ENCODE measurements around the gene ZNF320.
A peak's percentile ranks its signal among the peaks of the same experiment; 100 is the strongest.
"Not testable (repeated sequence)": the region's sequence is repeated elsewhere in the genome, so short reads cannot be mapped to it uniquely, and the experiment has no call there.

ZNF320 gene

GRCh38 chr19:52938761-52939160 is 41.3 kb upstream of the ZNF320 start:
- peak overlapping the region; percentile 20 for H3K27ac Mint-ChIP-seq (ENCODE audit: low read depth)
- no peaks in the 10 kb centered on the region for H3K9me3 Mint-ChIP-seq
- no peaks in the 10 kb centered on the region for H3K27me3 Mint-ChIP-seq
- peaks cover 32% of the 10 kb centered on the region for H3K4me1 Mint-ChIP-seq
- no peak for DNase-seq (ENCODE audit: low spot score in 2 of 2)
- no peak for ATAC-seq (replicated peaks; ENCODE audit: extremely low read depth, poor library complexity, severe bottlenecking)
- peaks cover 6% of the 10 kb centered on the region for H3K36me3 Mint-ChIP-seq (ENCODE audit: insufficient read depth)
- peak overlapping the region; percentile 52 for H3K4me3 Mint-ChIP-seq

- ATAC-seq (replicated peaks; ENCODE audit: extremely low read depth, poor library complexity, severe bottlenecking) (no peak), DNase-seq (ENCODE audit: low spot score in 2 of 2) (no peak)
- Mint-ChIP-seq H3K4me3 (no peak overlapping the region), H3K27ac (ENCODE audit: low read depth) (peak overlapping the region; percentile 75), H3K27me3 (no peaks in the 10 kb centered on the region), H3K4me1 (peaks cover 33% of the 10 kb centered on the region), H3K9me3 (no peaks in the 10 kb centered on the region), H3K36me3 (ENCODE audit: insufficient read depth) (peaks cover 2% of the 10 kb centered on the region)
Measured at GRCh38 chr19:52936954-52937325, 39.5 kb upstream of the ZNF320 start.

GRCh38 chr19:52936151-52936953 is 38.9 kb upstream of the ZNF320 start:
- Mint-ChIP-seq H3K4me3 (no peak overlapping the region), H3K27ac (ENCODE audit: low read depth) (peak overlapping the region; percentile 75), H3K4me1 (peaks cover 28% of the 10 kb centered on the region), H3K36me3 (ENCODE audit: insufficient read depth) (no peaks in the 10 kb centered on the region), H3K27me3 (no peaks in the 10 kb centered on the region), H3K9me3 (no peaks in the 10 kb centered on the region)
- no peak for DNase-seq (ENCODE audit: low spot score in 2 of 2)
- no peak for ATAC-seq (replicated peaks; ENCODE audit: extremely low read depth, poor library complexity, severe bottlenecking)

- ATAC-seq (replicated peaks; ENCODE audit: extremely low read depth, poor library complexity, severe bottlenecking), result no peak
- Mint-ChIP-seq H3K27me3 (no peaks in the 10 kb centered on the region), H3K4me3 (no peak overlapping the region), H3K4me1 (peaks cover 24% of the 10 kb centered on the region), H3K9me3 (no peaks in the 10 kb centered on the region), H3K27ac (ENCODE audit: low read depth) (no peak overlapping the region), H3K36me3 (ENCODE audit: insufficient read depth) (peaks cover 2% of the 10 kb centered on the region)
- no peak for DNase-seq (ENCODE audit: low spot score in 2 of 2)
Measured at GRCh38 chr19:52935434-52935833, 38.0 kb upstream of the ZNF320 start.

- not testable (repeated sequence) for DNase-seq (ENCODE audit: low spot score in 2 of 2); H3K9me3 Mint-ChIP-seq; H3K27ac Mint-ChIP-seq (ENCODE audit: low read depth); ATAC-seq (replicated peaks; ENCODE audit: extremely low read depth, poor library complexity, severe bottlenecking); H3K4me3 Mint-ChIP-seq; H3K27me3 Mint-ChIP-seq
- Mint-ChIP-seq H3K36me3 (ENCODE audit: insufficient read depth) (peaks cover 11% of the 10 kb centered on the region), H3K4me1 (peaks cover 19% of the 10 kb centered on the region)
Measured at GRCh38 chr19:52924641-52925040, 27.2 kb upstream of the ZNF320 start.

GRCh38 chr19:52923778-52924593 is 26.6 kb upstream of the ZNF320 start:
- DNase-seq (ENCODE audit: low spot score in 2 of 2), result no peak
- H3K9me3 Mint-ChIP-seq, result no peaks in the 10 kb centered on the region
- ATAC-seq (replicated peaks; ENCODE audit: extremely low read depth, poor library complexity, severe bottlenecking), result no peak
- peak overlapping the region; percentile 1 for H3K27ac Mint-ChIP-seq (ENCODE audit: low read depth)
- H3K27me3 Mint-ChIP-seq, result no peaks in the 10 kb centered on the region
- peak overlapping the region; percentile 84 for H3K4me3 Mint-ChIP-seq
- peaks cover 19% of the 10 kb centered on the region for H3K4me1 Mint-ChIP-seq
- peaks cover 10% of the 10 kb centered on the region for H3K36me3 Mint-ChIP-seq (ENCODE audit: insufficient read depth)

GRCh38 chr19:52922841-52923777 is 25.7 kb upstream of the ZNF320 start, which contains the start of gene ZNF888:
ZNF888 (minus strand) TSS chr19:52923428; CDS start chr19:52917873, 5,555 bp downstream.
- peak within 1 kb of the TSS; percentile 84 for H3K4me3 Mint-ChIP-seq

GRCh38 chr19:52917531-52917930 is 20.1 kb upstream of the ZNF320 start:
- Mint-ChIP-seq H3K27ac (ENCODE audit: low read depth) (no peak overlapping the region), H3K4me1 (peaks cover 16% of the 10 kb centered on the region), H3K36me3 (ENCODE audit: insufficient read depth) (peaks cover 17% of the 10 kb centered on the region), H3K4me3 (no peak overlapping the region), H3K27me3 (no peaks in the 10 kb centered on the region), H3K9me3 (no peaks in the 10 kb centered on the region)
- ATAC-seq (replicated peaks; ENCODE audit: extremely low read depth, poor library complexity, severe bottlenecking) (no peak), DNase-seq (ENCODE audit: low spot score in 2 of 2) (no peak)

More at GRCh38 chr19:52922841-52923777, 25.7 kb upstream of the ZNF320 start, which contains the start of gene ZNF888:
- no peaks in the 10 kb centered on the region for H3K27me3 Mint-ChIP-seq
- DNase-seq (ENCODE audit: low spot score in 2 of 2) (peak; percentile 67 to 73), ATAC-seq (replicated peaks; ENCODE audit: extremely low read depth, poor library complexity, severe bottlenecking) (peak; percentile 99)
- no peaks in the 10 kb centered on the region for H3K9me3 Mint-ChIP-seq
- peaks cover 5% of the 10 kb centered on the region for H3K36me3 Mint-ChIP-seq (ENCODE audit: insufficient read depth)
- H3K27ac Mint-ChIP-seq (ENCODE audit: low read depth), result peak within 1 kb of the TSS; percentile 1
- peaks cover 19% of the 10 kb centered on the region for H3K4me1 Mint-ChIP-seq

- no peak for ATAC-seq (replicated peaks; ENCODE audit: extremely low read depth, poor library complexity, severe bottlenecking)
- no peak for DNase-seq (ENCODE audit: low spot score in 2 of 2)
- no peaks in the 10 kb centered on the region for H3K4me1 Mint-ChIP-seq
- H3K27ac Mint-ChIP-seq (ENCODE audit: low read depth), result no peak overlapping the region
- peaks cover 26% of the 10 kb centered on the region for H3K36me3 Mint-ChIP-seq (ENCODE audit: insufficient read depth)
- no peaks in the 10 kb centered on the region for H3K27me3 Mint-ChIP-seq
- peaks cover 19% of the 10 kb centered on the region for H3K9me3 Mint-ChIP-seq
- H3K4me3 Mint-ChIP-seq, result no peak overlapping the region
Measured at GRCh38 chr19:52910648-52911047, 13.2 kb upstream of the ZNF320 start.

GRCh38 chr19:52904052-52904780 is 6.8 kb upstream of the ZNF320 start:
- H3K4me3 Mint-ChIP-seq; H3K27ac Mint-ChIP-seq (ENCODE audit: low read depth); H3K4me1 Mint-ChIP-seq; DNase-seq (ENCODE audit: low spot score in 2 of 2); ATAC-seq (replicated peaks; ENCODE audit: extremely low read depth, poor library complexity, severe bottlenecking); H3K27me3 Mint-ChIP-seq: not testable (repeated sequence)
- Mint-ChIP-seq H3K36me3 (ENCODE audit: insufficient read depth) (peaks cover 13% of the 10 kb centered on the region), H3K9me3 (peaks cover 24% of the 10 kb centered on the region)

GRCh38 chr19:52901842-52902241 is 4.4 kb upstream of the ZNF320 start:
- no peak overlapping the region for H3K27ac Mint-ChIP-seq (ENCODE audit: low read depth)
- H3K4me1 Mint-ChIP-seq, result peaks cover 7% of the 10 kb centered on the region
- H3K27me3 Mint-ChIP-seq, result no peaks in the 10 kb centered on the region
- H3K36me3 Mint-ChIP-seq (ENCODE audit: insufficient read depth), result peaks cover 7% of the 10 kb centered on the region
- H3K4me3 Mint-ChIP-seq, result no peak overlapping the region
- H3K9me3 Mint-ChIP-seq, result peaks cover 17% of the 10 kb centered on the region
- no peak for ATAC-seq (replicated peaks; ENCODE audit: extremely low read depth, poor library complexity, severe bottlenecking)
- DNase-seq (ENCODE audit: low spot score in 2 of 2), result no peak

Measured in central memory CD8-positive, alpha-beta T cell (primary cell).